Measurements from ENCODE around the gene FAM53B.
"Not testable (repeated sequence)": the region's sequence is repeated elsewhere in the genome, so short reads cannot be mapped to it uniquely, and the experiment has no call there.

The FAM53B gene

DNA sequence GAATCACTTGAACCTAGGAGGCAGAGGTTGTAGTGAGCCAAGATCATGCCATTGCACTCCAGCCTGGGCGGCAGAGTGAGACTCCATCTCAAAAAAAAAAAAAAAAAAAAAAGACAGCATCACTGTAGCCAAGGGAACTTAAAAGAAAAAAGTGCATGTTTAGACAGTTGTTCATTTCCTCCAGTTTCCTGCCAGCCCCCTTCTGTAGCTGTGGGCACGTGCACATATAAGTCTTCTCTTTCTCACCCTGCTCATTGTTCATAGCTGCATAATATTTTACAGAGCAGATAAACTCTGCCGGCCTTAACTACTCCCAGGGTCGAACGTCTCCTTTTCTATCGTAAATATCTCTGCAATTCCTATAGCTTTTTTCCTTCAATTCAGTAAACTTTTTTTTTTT, 149.9 kb downstream of the FAM53B start:
- DNase-seq: no peak

- DNase-seq: no peak
These were observed 150.7 kb downstream of the FAM53B start for GRCh38 chr10:124593431-124593985.

- no peak for DNase-seq
These were observed 151.3 kb downstream of the FAM53B start for GRCh38 chr10:124592736-124593430.

DNA sequence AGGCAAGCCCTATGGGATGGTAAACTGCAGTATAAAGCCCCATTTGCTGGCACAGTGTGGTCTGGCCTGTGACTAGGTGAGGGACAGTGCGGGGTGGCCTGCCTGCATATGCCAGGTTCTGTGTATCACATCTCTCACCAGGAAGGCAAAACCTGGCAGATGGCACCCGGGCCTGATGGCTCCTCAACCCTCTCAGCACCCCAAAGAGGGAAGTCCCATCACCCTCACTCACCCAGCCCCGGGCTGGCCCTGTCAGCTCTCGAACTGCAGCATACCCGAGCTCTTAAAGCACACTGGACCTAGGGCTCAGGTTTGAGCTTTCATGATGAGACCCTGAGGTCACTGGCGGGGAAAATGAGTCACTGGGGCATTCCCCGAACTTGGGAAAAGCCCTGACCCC, 152.1 kb downstream of the FAM53B start:
- DNase-seq: no peak

GRCh38 chr10:124591123-124591495, 153.1 kb downstream of the FAM53B start:
- no peak for DNase-seq

DNA sequence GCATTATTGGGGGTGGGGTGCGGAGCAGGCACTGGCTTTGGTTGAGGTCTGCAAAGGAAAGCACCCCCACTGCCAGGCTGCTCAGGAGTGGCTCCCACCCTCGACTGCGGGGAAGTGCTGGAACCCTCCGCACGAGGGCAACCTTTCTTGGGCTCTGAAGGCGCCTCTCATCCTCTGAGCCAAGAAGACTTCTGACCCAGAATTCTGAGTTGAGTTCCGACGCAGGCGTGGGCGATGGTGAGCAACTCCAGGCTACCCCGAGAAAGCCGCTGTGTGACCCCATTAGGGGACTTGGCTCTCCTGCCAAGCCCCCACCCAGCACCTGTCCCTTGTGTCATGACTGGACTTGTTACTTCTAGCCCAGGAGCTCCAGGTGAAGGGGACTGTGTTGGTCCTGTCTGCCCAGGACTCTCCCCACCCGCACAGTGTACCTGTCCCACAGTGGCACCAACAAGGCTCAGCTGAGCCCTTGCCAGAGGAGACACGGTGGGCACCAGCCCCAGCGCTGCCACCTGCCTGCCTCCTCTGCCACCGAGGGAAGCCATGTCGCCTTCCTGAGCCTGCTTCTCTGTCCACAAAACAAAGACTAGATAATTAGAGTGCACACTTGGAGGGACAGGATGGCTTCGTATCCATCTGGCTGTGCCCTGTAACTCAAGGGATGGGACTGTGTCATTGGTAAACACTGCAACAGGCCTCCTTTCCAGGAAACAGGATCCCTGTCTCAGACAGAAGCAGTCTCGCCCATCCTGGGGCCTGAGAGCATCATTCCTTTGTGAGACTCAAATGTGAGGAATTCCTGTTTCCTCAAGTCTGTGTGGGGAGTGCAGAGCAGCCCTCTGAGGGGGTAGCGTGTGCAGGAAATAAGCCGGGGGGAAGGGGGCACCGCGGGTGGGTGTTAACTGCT, 153.7 kb downstream of the FAM53B start:
- no peak for DNase-seq

GRCh38 chr10:124589491-124590041, 154.6 kb downstream of the FAM53B start:
- no peak for DNase-seq

GRCh38 chr10:124588736-124589490, 155.3 kb downstream of the FAM53B start:
- DNase-seq: no peak

- DNase-seq: not testable (repeated sequence)
These were observed 155.8 kb downstream of the FAM53B start for GRCh38 chr10:124588341-124588735.

DNA sequence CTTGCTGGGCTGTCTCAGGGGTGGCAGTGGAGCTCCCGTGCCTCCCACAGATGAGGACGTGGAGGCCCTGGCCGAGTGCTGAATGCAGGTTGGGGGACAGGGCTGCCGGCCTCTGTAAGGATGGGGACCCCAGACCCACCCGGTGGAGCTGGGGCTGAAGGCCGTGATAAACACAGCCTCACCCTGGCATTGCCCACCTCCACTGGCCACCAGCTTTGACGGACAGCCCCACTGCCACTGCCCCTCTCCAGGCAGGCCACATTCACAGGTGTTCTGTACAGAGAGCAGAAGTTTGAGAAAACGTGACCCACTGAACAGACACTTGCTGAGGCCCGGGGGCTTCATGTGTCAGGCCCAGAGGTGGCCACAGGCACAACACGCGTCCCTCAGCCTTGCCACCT, 156.4 kb downstream of the FAM53B start:
- DNase-seq: no peak

GRCh38 chr10:124586142-124586541, 158.0 kb downstream of the FAM53B start:
- no peak for DNase-seq

DNA sequence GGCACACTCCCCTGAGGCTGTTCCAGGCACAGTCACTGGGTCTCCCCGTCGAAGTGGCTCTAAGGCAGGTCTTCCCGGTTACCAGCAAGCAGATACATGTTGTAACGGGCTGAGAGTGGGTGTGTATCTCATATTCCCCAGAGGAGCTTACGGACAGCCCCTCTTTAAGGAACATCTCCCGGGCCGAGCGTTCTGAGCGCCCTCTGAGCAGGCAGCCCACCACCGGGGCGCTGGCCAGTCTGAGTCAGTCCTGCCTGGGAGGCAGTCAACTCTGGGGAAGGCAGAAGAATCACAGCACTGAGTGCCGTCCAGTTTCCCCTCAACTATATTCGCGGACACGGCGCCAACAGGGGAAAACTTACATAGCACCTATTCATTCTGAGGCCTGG, 165.2 kb downstream of the FAM53B start:
- no peak for DNase-seq

DNA sequence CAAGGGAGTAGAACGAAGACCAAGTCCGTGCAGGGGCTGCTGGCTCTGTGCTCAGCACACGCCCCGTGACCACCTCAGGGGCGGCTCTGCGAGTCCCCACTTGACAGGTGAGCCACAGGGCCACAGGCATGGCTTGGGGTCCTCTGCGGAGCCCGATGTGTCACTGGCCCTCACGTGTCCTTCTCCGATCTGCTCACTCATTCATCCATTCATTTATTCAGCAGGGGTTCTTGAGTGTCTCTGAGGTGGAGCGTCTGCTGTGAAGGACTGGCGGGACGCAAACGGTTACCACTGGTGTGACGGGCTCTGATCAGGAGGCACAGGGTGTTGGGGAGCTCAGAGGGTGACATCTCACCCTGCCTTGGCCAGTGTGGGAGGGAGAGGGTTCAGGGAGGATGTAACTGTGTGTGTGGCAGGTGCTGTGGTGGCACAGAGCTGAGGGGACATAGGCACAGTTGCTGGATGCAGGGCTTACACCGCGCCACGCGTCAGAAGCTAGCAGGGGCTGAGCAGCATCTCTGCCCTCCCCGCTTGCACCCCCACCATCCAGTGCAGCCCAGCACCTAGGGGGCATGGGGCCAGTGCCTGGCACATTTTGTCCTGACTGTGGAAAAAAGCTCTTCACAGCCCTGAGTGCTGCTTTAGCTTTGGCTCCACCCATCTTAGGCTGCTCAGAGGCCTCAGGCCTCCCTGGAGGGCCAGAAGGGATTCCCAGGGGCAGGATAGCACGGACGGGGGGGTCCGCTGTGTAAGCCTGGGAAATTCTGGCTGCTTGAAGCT, 165.8 kb downstream of the FAM53B start:
- no peak for DNase-seq

- no peak for DNase-seq
These were observed 166.5 kb downstream of the FAM53B start for GRCh38 chr10:124577651-124578050.

DNA sequence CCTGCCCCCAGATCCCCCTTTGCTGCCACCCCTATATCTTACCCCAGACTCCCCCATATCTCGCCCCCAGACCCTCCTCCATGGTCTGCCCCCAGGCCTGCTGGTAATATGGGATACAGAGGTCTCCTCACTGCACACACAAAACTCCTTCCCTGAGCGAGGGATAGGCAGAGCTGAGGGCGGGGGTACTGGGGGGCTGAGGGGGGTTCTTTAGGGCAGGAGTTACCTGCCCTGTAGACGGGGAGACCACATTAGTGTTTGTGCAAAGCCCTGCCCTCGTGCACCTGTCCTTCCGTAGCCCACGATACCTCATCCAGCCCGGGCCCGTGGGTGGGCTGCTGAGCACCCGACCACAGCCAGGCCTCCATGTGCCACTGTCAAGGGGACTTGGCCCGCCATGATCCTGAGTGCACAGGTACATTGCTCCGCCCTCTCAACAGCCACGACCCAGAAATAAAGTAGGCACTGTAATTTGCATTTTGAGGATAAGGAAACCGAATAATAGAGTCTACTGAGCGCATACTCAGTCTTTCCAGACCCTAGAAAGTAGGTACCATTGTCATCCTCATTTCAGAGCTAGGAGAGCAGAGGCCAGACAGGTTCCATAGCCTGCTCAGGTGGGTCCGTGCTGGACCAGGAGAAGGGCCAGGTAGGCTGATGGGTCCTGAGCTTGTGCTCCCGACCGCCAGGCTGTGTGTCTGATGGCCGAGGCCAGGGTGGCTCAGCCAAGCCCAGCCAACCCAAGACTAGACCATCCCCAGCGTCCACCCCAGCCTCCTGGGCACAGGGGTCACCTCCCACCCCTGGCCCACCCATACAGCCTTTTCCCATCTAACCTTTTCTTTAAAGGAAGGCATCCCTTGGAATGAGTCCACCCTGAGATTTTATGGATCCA, 167.4 kb downstream of the FAM53B start:
- no peak for DNase-seq

- no peak for DNase-seq
These were observed 168.8 kb downstream of the FAM53B start for GRCh38 chr10:124575107-124576035.

DNA sequence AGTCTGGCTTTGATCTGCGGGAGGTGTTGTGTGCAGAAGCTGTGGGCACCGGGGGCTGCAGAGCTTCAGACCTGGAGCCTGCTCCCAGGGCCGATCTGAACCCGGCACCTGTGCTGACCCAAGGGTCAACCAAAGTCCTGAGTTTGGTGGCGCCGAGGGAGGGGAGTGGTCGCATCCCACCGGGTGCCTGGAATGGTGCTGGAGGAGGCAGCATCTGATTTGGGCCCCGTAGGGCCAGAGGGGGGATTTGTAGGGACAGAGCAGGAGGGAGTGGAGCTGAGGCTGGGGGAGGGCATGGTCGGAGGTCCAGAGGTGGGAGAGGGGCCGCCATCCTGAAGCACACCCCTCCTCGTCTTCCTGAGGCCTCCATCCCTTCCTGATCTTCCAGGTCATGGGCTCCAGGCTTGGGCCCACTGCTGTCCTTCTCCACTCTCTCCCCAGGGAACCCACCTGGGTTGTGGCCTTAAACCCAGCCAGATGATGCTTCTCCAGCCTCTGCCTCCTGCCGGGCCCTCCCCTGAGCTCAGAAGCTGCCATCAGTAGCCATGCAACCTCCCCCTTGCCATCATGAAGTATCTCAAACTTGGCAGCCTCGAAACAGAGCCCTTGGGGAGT, 169.6 kb downstream of the FAM53B start:
- DNase-seq: no peak

- DNase-seq: no peak
These were observed 170.3 kb downstream of the FAM53B start for GRCh38 chr10:124573726-124574455.

- DNase-seq: no peak
These were observed 171.4 kb downstream of the FAM53B start for GRCh38 chr10:124572751-124573150.

Data from CD4-positive, alpha-beta T cell treated with Interleukin-1 beta for 1 hour (primary cell).